A673 (cell line): ENCODE measurements around the gene CCL11. TPM values are rescaled to one million over a fixed set of nuclear protein-coding genes. Genes with fewer than 3 reads are reported as not detected.

ENCODE experiments used
- BruUV-seq: library from RNA; stranded (reverse); fragments of 400-500 nt; replicated peaks from 2 replicates; lab custom pipeline; 2021; lab: Mats Ljungman, UMichigan
- CTCF ChIA-PET: fragments of 300-600 bp; sonication (Branson Sonifier 250); formaldehyde crosslinking; loops from one replicate; lab custom pipeline; 2022; ENCODE audit warnings: antibody characterized with exemption; lab: Charles Lee
- POLR2A ChIA-PET: fragments of 300-600 bp; sonication (Branson Sonifier 250); formaldehyde crosslinking; loops from one replicate; lab custom pipeline; 2022; ENCODE audit warnings: antibody characterized with exemption; ENCODE audit not compliant: low non-redundant PET; lab: Charles Lee
- DNase-seq: peaks from one replicate; pipeline ENCODE4 v3.0.0-alpha.2; 2015; ENCODE audit warnings: low spot score
- H3K27ac ChIP-seq: fragments of 200-600 bp; sonication (generic); 2 replicates; pipeline ENCODE4 v1.5.1; 2016; ENCODE audit warnings: mixed run types, low read depth, mild to moderate bottlenecking, mixed read lengths, antibody characterized with exemption, low read length; ENCODE audit not compliant: poor library complexity, severe bottlenecking
- H3K27me3 ChIP-seq: fragments of 200-600 bp; sonication (generic); replicated peaks from 2 replicates; pipeline ENCODE4 v1.6.1; 2017; ENCODE audit warnings: mixed run types, low read depth, mild to moderate bottlenecking, mixed read lengths, antibody characterized with exemption, low read length; ENCODE audit not compliant: insufficient read depth, poor library complexity
- H3K36me3 ChIP-seq: fragments of 200-600 bp; sonication (generic); 2 replicates; pipeline ENCODE4 v1.6.1; 2016; ENCODE audit warnings: mixed run types, mild to moderate bottlenecking, mixed read lengths, antibody characterized with exemption, low read length; ENCODE audit not compliant: insufficient read depth, poor library complexity, severe bottlenecking
- H3K4me1 ChIP-seq: fragments of 200-600 bp; sonication (generic); 2 replicates; pipeline ENCODE4 v1.6.1; 2017; ENCODE audit warnings: mixed run types, mild to moderate bottlenecking, mixed read lengths, antibody characterized with exemption, low read length; ENCODE audit not compliant: insufficient read depth, poor library complexity, severe bottlenecking
- H3K4me3 ChIP-seq: fragments of 200-600 bp; sonication (generic); 2 replicates; pipeline ENCODE4 v1.5.1; 2016; ENCODE audit warnings: low read depth, mixed run types, mild to moderate bottlenecking, mixed read lengths, low read length; ENCODE audit not compliant: poor library complexity, severe bottlenecking
- H3K9me3 ChIP-seq: fragments of 200-600 bp; sonication (generic); 2 replicates; pipeline ENCODE4 v1.6.1; 2016; ENCODE audit warnings: mixed run types, low read depth, mild to moderate bottlenecking, mixed read lengths, antibody characterized with exemption, low read length; ENCODE audit not compliant: poor library complexity, severe bottlenecking
- CTCF ChIP-seq: fragments of 300-800, 200-600 bp; sonication (generic); conservative IDR thresholded peaks from 2 replicates; pipeline ENCODE4 v1.5.1; 2017; ENCODE audit warnings: low read depth, mild to moderate bottlenecking, antibody characterized with exemption, low read length, moderate library complexity, mixed read lengths
- EZH2 ChIP-seq: fragments of 200-600 bp; sonication (generic); IDR thresholded peaks from 2 replicates; pipeline ENCODE4 v1.6.1; 2017; ENCODE audit warnings: borderline replicate concordance, low read depth, mild to moderate bottlenecking, mixed read lengths, antibody characterized with exemption, low read length; ENCODE audit not compliant: poor library complexity, severe bottlenecking
- intact Hi-C: fragments of 100-400 bp; cut with micrococcal nuclease; formaldehyde crosslinking; loops from one replicate; pipeline ENCODE4 v1.10.0; 2022; ENCODE audit not compliant: unreplicated experiment
- total RNA-seq: library from RNA; stranded (reverse); gene quantifications from 2 replicates; pipeline ENCODE4 v1.2.3, GENCODE V29; 2021

Gene CCL11
- total RNA-seq, 1 experiment from 2014 or later, result not detected

GRCh38 chr17:34248511-34249024 lies 37.0 kb upstream of the CCL11 start:
- no peaks in the 10 kb centered on the region for H3K4me1 ChIP-seq

GRCh38 chr17:34249061-34249460 lies 36.5 kb upstream of the CCL11 start:
- no peak for TF ChIP-seq EZH2
- Histone ChIP-seq H3K9me3 (no peaks in the 10 kb centered on the region), H3K27me3 (no peaks in the 10 kb centered on the region), H3K4me3 (no peak overlapping the region), H3K4me1 (no peaks in the 10 kb centered on the region), H3K36me3 (no peaks in the 10 kb centered on the region), H3K27ac (no peak overlapping the region)
- intact Hi-C loops, result no loop called here
- no peak for DNase-seq
- no TSS peak for BruUV-seq
- CTCF ChIA-PET, result no interaction called here
- POLR2A ChIA-PET, result interaction anchor here (0.6 kb wide), 1 partner anchor 10 kb away, joined by 3 read pairs; no protein-coding TSS in a partner anchor

More at GRCh38 chr17:34248511-34249024, 37.0 kb upstream of the CCL11 start:
- DNase-seq, result no peak
- intact Hi-C loops, result no loop called here
- Histone ChIP-seq H3K27me3 (no peaks in the 10 kb centered on the region), H3K36me3 (no peaks in the 10 kb centered on the region), H3K4me3 (no peak overlapping the region), H3K9me3 (no peaks in the 10 kb centered on the region), H3K27ac (no peak overlapping the region)
- ChIA-PET POLR2A (no interaction called here), CTCF (no interaction called here)
- BruUV-seq, result no TSS peak
- no peak for TF ChIP-seq CTCF
- TF ChIP-seq EZH2, result no peak

DNA sequence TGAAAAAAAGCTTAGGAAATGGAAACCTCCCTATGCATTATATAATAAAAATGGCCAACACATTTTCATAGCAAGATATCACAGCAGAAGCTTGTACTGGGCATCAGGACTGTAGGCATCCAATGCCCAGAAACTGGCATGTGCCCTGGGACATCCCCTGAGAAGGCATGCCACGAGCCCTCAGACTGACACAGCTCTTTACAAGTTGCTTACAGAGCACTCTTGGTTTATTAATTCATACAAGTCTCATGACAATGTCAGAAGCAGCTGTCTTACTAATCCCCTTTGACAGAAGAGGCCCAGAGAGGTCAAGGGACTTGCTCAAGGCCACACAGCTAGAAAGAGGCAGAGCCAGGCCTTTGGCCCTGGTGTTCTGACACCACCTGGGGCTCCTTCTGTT lies 36.1 kb upstream of the CCL11 start:
- Histone ChIP-seq H3K27me3 (no peaks in the 10 kb centered on the region), H3K4me3 (no peak overlapping the region), H3K36me3 (no peaks in the 10 kb centered on the region), H3K9me3 (no peaks in the 10 kb centered on the region), H3K27ac (no peak overlapping the region), H3K4me1 (no peaks in the 10 kb centered on the region)
- BruUV-seq, result no TSS peak
- ChIA-PET CTCF (no interaction called here), POLR2A (interaction anchor here (0.6 kb wide), 1 partner anchor 11 kb away, joined by 3 read pairs; no protein-coding TSS in a partner anchor)
- intact Hi-C loops, result no loop called here
- DNase-seq, result no peak
- TF ChIP-seq CTCF, result no peak
- no peak for TF ChIP-seq EZH2

DNA sequence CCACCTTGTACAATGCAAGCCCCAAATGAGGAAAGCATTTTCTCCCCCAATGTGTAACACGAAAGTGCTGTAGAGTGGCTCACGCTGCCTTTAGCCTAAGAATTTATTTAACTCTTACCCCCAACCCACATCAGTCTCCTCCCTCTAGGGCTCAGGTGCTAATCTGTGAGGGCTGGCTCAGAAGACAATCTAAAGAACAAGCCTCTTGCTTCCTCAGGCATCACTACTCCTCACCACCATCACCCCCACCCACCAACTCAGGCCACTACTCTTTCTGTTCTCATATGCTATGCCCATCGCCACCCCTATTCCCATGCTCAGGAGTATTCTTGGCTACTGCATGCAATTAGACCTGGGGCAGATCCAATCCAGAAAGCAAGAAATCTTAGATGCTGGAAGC lies 34.4 kb upstream of the CCL11 start:
- no peaks in the 10 kb centered on the region for H3K9me3 ChIP-seq
- CTCF ChIA-PET, result no interaction called here
- H3K4me1 ChIP-seq, result no peaks in the 10 kb centered on the region
- POLR2A ChIA-PET, result no interaction called here
- no TSS peak for BruUV-seq
- no peak for TF ChIP-seq CTCF
- TF ChIP-seq EZH2, result no peak
- no peaks in the 10 kb centered on the region for H3K36me3 ChIP-seq
- no peak overlapping the region for H3K27ac ChIP-seq
- no peak for DNase-seq
- no peaks in the 10 kb centered on the region for H3K27me3 ChIP-seq
- no peak overlapping the region for H3K4me3 ChIP-seq
- intact Hi-C loops, result no loop called here
